HG02943 (cell line): Measurements from ENCODE around the gene SLC29A1.

ENCODE experiments used
- ATAC-seq: cut with Tn5 transposase; IDR thresholded peaks from one replicate; pipeline ENCODE4 v1.9.1; 2021; ENCODE audit warnings: mild to moderate bottlenecking, low read depth, moderate library complexity; ENCODE audit not compliant: unreplicated experiment

The SLC29A1 gene

DNA sequence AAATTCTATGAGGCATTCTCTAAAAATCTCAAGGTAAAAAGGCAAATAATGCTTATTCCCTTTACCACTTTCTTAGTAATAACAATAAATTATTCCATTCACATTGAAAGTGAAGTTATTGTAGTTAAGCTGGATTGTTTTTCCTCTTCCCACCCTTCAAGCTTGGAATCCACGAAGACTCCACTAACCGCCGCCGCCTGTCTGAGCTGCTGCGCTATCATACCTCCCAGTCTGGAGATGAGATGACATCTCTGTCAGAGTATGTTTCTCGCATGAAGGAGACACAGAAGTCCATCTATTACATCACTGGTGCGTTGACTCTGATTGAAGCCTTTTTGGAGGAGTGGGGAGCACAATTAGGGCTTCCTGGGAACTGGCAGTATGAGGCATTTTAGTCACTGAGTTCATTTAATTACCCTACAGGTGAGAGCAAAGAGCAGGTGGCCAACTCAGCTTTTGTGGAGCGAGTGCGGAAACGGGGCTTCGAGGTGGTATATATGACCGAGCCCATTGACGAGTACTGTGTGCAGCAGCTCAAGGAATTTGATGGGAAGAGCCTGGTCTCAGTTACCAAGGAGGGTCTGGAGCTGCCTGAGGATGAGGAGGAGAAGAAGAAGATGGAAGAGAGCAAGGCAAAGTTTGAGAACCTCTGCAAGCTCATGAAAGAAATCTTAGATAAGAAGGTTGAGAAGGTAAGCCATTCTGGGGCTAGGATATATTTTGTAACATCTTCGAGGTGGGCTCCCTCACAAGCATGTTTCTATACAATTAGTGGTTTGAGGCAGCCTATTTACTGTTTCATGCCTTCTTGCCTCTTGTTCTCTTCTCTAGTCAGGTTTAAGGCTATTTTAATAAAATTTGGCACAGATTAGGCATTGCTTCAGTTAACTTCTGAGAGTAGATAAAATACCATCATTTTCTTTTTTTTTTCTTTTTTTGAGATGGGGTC is 28.5 kb downstream of the SLC29A1 start:
- no peak for ATAC-seq

DNA sequence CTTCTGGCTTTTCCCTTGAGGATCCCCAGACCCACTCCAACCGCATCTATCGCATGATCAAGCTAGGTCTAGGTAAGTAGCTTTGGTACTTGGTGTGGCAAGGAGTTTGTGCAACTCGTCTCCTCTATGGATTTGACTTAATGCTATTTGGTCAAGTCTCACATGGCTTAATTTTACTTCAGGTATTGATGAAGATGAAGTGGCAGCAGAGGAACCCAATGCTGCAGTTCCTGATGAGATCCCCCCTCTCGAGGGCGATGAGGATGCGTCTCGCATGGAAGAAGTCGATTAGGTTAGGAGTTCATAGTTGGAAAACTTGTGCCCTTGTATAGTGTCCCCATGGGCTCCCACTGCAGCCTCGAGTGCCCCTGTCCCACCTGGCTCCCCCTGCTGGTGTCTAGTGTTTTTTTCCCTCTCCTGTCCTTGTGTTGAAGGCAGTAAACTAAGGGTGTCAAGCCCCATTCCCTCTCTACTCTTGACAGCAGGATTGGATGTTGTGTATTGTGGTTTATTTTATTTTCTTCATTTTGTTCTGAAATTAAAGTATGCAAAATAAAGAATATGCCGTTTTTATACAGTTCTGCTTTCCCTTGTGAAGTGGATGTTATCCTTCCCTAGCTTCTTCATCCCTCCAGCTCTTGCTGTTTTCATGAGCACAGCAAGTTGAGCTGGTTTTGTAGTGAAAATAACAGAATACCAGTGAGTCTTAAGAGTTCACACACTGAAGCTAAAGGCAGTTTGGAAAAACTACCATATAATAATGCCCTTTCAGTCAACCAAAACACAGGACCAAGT is 30.1 kb downstream of the SLC29A1 start:
- ATAC-seq = no peak

DNA sequence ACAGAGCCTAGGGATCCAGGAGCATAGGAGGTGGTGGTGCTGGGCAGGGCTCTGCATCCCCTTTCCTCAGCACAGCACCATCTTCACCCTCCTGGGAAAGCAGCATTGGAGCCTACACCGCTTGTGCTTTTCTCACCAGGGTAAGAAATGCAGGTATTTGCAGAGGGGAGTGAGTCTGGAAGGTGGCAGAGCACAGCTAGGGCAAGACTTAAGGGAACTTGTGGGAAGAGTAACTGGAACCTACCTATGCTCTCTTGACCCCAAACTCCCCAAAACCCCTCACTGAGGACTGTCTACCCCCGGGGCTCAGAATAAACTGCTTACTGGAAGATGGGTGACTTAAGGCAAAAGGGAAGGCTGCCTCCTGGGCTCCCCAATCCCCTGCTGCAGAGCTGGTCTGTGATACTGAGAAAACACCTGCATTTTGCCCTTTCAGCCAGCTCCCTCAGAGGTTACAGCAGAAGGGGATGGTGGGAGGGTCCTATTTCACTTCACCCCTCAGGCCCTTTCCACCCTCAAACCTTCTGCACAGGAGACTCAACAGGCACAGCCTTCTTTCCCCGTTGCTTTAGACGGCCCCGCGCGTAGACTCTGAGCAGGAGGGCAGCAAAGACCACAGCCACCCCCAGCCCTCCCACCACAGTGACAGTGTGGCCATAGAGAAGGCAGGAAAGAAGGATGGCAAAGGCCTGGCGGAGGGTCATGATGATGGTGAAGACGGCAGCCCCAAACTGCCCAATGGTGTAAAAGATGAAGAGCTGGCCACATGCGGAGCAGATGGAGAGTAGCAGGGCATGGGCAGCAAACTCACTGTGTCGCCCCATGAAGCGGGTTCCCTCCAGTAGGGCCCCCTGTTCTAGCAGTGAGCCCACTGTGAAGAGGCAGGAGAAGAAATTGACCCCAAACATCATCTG is 31.1 kb downstream of the SLC29A1 start:
- no peak for ATAC-seq

DNA sequence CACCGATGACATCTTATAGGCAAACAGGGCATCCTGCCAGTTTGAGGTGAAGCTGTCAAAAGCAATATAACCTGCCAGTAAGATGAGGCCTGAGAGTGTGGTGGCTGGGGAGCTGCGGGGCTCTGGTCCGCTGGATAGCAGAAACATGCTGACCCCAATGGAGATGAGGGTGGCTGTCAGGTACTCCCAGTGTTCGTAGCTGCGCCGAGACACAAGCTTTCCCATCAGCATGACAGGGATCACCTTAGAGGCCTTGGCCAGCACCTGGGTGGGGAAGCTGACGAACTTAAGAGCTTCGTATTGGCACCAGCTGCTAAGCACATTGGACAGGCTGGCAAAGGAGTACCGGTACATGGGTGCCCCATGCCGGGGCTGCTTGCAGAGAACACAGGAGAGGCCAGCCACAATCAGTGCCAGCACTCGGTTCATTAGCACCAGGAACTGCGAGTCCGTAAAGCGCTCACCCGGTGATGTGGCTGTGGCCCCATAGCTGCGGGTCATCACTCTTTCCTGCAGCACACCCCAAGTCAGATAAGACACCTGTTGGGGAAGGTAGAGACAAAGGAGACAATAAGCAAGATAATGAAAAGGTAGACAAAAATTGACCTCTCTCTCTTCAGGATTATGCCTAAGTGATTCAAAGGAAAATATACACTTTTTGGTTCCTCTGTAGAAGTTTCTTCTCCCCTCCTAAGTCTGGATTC is 31.9 kb downstream of the SLC29A1 start:
- no peak for ATAC-seq

DNA sequence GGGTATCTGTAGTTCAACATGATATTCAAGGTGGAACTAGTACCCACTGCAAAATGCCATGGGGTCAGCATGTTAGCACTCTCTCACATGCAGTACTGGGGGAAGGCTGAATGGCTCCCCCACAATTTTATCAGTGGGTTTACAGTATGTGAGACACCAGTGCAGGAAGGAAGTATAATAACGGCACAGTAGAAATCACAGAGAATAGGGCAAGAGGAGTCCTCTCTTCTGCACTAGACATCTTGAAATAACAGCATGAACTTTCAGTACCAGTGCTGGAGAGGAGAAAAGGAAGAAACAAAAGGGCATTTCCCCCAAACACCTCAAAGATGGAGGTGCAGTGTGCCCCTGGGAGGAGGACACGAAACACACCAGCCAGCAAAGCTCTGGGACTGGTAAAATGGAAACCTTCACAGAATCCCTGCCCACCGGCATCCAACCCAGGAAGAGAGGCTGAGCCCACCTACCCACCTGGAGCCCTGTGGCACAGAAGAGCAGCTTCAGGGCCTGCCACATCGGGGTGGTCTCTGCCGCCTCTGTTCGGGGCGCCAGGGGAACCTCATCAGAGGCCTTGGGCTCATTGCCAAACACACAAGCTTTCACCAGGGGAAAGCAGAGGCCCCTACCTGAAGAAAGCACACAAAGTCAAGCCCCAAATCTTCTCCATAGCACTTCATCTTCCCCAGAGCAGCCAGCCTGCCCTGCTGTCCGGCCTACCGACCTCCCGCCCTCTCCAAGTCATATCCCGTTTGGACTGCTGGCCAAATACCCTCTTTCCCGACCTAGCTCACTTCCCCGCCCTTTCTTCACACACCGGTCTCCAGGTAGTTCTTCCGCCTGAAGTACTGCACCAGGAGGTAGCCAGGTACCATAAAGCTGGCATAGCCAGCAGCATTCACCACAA is 32.7 kb downstream of the SLC29A1 start:
- ATAC-seq = no peak

DNA sequence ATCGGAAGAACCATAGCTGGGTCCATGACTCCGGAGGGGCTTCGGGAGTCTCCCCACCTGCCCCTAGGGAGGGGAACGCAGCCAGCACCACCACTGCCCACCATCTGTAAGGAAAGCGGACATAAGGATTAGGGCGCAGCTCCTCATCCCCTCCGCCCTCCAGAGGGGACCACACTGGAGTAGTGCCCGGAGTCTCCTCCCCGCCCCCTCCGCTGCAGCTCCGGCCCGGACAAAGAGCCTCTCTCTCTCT is 33.3 kb downstream of the SLC29A1 start:
- ATAC-seq = no peak

DNA sequence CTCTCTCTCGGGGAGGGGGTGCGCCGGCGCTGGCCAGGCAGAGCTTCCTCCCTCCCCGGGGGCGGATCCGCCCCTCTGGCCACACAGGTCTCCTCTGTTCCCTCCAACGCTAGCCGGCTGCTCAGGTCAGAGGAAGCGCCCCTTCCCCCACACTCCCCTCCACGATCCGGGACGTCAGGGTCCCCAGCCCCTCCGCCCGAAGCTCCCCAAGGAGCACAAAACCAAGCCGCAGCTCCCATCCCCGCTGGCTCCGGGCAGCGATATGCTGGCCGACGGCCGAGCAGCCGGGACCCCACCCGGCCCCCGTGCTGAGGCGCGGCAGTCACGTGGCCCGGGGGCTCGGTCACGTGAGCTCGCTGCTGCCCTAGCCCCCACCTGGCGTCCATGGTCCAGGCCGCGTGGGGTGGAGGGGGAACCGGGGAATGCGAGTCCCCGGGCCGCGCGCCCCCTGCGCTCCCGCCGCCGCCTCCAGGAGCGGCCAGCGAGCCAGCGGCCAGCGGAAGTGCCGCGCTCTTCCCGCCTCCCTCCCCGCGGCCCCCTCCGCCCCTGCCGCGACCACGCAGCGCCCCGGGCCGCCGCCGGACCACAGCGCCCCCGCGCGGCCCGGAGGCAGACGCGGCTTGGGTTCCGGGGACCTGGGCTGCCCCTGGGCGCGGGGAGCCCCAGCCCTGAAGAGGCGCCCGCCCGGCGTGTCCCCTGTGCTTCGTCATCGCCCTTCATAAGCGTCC is 33.8 kb downstream of the SLC29A1 start, which contains the start of gene SLC35B2:
SLC35B2 (minus strand) TSS at position 504 of the 728 bp plus-strand sequence; CDS start at position 386, 118 bp downstream.
- peak; percentile 41 for ATAC-seq

DNA sequence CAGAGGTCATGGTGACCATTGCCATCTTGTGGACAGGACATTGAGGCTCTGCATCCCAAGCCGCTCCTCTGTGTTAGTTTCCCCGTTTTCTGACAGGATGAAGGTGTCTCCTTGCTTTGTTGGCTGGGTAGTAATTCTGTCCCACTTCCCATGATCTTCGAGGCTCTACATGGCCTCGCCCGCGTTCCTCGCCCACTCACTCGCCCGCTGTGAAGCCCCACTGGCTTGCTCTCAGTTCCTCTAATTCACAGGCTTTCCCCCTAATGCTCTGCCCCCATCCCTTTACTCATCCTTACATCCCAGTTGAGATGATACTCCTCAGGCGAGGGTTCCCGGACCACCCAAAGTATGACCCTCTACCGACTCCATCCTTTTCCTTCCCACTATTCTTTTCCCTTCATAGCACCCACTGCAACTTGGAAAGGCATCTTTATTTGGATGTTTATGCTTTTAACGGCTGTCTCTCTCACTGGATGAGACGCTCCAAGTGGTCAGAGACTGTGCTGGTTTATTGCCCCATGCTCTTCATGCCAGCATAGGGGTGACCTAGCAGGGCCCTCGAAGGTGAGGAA is 34.4 kb downstream of the SLC29A1 start:
- ATAC-seq = peak; percentile 5

DNA sequence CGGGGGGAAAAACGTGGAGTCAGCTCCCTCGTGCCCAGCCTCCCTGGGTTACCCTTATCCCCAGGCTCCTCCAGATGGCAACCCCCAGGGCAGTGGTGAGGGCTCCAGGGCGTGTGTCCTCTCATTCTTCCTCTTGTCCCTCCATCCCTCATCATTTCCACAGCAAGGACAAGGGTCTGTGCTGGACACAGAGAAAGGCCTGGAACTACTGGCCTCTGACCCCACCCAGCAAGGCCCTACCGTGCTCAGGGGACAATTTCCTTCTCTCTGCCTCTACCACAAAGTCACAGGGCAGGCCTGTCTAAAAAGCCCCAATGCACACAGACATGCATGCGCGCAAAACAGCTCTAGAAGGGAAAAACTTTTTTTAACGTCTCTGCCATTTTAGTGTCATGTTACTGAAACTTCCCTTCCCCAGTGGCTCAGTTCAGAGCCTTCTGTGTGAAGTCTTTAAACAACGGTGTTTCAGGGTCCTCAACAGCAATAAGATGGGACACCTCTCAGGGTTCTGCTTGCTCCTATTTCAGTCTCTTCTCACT is 35.0 kb downstream of the SLC29A1 start:
- no peak for ATAC-seq

DNA sequence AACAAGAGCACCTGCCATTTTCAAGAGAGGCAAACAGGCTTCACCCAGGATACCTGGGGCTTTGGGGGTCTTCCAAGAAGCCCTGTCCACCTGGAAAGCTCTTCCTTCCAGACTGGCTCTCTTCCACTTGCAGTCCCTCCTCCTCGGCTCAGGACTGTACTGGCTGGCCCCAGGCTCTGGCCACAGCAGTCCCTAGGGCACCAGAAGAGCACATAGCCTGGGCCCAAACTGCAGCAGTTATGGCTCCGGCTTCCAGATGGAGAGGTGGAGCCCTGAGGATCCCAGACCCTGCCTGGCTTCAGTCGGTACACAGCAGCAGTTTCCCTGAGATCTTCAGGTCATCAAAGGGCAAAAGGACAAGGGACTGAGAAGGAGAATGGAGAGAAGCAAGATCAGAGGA is 35.5 kb downstream of the SLC29A1 start:
- ATAC-seq = no peak

DNA sequence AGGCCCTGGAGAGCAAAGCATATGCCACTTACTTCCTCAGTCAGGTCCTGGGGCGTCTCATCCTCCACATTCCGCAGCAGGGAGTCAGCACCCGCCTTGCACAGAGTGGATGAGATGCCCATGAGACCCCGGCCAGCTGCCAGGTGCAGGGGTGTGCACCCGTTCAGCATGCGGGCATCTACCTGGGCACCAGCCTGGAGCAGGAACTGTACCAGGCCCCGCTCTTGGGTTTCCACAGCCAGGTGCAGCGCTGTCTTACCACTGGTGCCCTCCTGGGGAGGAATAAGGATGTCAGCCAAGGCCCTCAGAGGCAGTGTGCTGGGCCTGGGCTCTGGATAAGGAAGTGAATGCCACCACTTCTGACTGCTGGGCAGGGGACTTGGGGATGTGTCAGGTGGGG is 36.6 kb downstream of the SLC29A1 start:
- ATAC-seq = no peak

DNA sequence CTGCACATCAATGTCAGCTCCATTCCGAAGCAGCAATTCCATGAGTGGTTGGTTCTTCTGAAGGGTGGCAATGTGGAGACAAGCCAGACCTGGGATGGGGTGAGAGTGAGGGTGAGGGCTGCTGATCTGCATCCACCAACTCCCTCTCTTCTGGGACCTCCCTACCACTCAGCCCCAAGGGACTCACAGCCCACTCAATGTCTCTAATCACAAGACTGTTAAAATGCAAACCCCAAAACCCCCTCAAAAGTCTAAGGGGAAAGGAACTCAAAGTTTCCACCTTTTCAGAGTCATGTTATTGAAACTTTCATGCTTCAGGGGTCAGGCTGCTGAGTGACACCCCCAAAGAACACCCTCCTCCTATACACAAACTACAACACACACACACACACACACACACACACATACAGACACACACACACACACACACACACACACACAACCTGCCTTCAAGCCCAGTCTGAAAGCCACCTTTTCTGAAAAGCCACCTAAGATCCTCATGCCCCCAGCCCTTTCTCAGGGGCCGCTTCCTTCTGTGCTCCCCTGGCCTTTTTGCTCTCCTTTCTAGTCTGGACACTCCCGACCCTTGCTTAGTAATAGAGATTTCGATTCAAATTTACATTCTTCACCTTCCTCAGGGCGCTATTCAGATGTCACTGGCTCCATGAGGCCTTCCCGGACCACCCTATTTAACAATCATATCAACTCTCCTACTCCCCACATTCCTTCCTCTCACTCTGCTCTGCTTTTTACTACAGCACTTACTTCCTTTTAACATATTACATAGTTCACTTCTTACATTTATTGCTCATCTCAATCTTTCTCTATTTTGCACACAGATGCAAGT is 37.3 kb downstream of the SLC29A1 start:
- no peak for ATAC-seq

DNA sequence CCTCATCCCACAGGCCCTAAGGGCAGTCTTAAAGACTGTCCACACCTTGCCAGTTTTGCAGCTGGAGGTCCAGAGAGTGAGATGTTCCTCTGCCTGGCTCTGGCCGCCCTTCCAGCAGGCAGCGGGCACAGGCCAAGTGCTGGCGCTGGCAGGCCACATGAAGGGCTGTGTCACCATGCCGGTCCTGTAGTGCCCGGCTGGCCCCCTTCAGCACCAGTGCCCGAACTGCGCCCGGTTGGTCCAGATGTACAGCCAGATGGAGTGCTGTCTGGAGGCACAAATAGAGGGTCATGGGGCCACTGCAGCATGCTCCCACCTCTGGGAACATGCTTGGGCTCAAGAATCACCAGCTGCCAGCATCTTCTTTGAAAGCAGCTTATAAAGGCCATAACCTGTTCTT is 38.2 kb downstream of the SLC29A1 start:
- no peak for ATAC-seq

DNA sequence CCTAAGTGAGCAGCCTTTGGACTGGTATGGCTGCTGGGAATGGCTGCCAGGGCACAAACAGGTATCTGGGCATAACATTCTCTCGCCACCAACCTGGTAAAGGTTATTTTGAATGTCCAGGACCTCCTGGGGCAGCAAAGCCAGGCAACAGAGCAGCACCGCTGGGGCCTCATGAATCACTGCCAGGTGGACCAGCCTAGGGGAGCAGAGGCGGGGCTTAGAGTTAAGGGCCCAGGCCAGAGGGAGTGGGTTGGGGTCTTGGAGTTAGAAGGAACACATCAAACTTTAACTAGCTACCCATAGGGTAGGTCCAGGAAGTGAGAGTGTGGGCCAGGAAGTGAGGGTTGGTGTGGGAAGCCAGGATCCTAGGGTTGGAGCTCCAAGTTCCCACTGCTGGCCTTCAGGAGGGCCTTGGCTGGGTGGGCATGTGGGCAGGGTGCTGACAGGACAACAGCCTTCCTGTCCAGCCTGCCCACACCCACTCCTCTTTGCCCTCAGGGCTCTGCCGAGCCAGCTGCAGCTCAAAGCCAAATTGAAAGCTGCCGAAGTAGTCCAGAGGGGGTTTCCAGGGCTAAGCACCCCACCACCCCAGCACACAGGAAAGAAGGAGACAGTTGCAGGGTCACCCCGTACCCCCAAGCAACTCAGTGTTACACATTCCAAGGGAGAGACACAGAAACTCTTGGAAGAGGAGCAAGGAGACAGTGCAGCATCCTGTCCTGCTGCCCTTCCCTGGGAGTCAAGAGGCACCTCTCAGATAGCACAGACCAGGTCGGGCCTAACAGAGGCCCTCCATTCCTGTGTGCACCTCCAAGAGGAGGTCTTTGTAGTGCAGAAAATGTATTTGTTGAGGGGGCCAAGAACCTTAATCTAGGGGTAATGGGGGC is 39.3 kb downstream of the SLC29A1 start:
- no peak for ATAC-seq

DNA sequence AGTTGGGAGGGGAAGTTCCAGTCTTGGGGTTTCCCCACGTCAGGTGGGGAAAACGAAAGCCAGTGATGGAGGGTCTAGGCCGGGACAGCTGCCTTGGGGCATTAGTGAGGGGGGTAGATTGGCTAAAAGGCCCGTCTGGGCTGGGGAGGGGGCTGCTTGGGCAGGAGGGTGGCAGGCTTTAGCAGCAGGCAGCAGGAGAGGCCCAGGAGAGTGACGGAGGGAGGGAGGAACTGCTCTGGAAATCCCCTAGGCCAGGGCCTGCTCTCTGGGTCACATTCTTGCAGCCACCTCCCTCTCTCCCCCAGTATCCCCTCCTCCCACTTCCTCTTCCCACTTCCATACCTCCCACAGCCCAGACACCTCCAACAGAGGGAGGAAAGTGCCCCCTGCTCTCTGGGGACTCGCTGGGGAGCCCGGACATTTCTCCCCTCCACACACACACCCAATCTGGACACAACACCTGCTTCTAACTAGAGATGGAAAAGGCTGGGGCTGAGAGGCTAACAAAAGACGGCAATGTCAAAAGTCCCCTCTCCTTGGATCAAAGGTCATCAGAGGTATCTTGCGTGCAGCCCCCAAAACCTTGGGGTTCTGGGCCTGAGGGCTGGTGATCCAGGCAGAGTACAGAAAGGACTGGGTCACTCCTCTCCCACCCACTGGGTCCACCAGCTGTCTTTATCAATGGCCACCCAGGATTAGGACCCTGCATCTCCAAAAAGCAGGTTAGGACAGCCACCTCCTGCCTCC is 40.1 kb downstream of the SLC29A1 start:
- ATAC-seq = no peak
